GM19240 (cell line): Measurements from ENCODE around the gene TUBA4A.

Experiments
- DNase-seq: peaks from one replicate; pipeline ENCODE4 v3.0.0; 2011; ENCODE audit warnings: low spot score; ENCODE audit not compliant: insufficient read length

The TUBA4A gene

DNA sequence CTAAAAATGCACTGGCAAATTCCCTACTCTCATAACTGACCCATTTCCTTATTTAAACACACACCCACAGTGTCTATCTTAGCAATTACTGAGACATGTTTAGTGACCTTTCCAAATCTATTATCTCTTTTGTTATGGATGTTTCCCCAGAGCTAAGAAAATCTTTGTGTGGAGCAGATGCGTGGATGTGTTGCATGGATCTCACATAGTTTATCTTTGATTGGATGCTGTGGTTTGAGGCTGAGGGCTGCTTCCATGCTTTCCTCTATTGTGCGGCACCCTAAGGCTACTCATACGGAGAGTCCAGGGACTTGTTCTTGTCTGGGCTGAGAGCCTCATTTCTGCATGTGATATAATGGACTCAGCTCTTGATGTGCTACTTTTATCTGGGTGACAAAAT lies 19.4 kb downstream of the TUBA4A start:
- DNase-seq, result no peak

DNA sequence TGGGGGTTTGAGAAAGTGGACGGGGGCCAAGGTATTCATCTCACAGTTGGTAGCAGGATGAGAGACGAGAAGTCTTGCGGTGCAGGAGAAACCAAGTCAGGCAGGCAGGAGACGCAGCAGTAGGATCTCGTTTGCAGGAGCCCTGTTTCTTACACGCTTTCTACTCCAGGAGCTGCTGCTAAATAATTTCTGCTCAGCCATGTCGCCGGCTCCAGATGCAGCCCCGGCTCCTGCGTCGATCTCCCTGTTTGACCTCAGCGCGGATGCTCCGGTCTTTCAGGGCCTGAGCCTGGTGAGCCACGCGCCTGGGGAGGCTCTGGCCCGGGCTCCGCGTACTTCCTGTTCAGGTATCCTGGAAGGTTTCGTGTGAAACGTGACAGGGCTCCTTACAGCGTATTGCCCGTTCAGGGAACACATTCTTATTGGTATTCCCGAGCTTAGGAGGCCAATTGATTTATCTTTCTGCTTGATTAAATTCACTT lies 23.6 kb downstream of the TUBA4A start:
- DNase-seq, result peak; percentile 55

DNA sequence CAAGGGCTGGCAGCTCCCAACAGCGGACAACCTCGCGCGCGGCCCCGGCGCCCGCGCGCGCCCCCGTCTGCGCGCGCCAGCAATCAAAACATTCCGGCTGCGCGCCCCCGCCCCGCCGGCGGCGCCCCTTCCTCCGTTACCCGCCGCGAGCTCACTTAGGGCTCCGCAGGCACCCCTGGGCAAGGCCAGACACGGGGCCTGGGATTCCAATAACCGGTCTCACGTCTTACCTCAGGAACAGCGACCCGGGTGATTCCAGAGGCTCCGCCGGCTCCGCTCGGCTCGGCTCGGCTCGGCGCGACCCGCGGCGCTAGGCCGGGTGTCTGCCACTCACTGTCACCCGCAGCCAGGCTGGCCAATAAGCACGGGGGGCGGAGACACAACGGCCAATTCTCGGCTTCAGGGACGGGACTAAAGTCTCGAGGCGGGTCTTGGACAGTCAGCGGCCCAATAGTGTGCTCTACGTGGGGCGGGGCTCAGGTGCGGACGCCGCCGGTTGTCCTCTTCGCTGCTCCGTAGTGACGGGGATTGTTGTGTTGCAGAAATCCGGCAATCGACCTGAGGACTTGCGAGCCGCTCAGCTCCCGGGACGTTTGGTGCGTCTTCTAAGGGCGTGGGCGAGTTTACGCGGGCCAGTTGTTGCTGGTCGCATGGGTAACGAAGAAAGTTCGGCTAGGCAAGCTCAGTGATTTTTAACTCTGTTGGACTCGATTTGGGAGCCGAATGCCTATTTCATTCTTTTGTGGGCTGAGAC lies 24.2 kb downstream of the TUBA4A start, which contains the start of the genes ANKZF1 and ATG9A:
Gene ANKZF1 (plus strand): TSS at position 502 of the 754 bp plus-strand sequence. CDS start 452 bp downstream, outside the sequence.
Gene ATG9A (minus strand): TSS at position 332 of the 754 bp plus-strand sequence. CDS start 1,612 bp downstream, outside the sequence.
- peak; percentile 99 for DNase-seq

DNA sequence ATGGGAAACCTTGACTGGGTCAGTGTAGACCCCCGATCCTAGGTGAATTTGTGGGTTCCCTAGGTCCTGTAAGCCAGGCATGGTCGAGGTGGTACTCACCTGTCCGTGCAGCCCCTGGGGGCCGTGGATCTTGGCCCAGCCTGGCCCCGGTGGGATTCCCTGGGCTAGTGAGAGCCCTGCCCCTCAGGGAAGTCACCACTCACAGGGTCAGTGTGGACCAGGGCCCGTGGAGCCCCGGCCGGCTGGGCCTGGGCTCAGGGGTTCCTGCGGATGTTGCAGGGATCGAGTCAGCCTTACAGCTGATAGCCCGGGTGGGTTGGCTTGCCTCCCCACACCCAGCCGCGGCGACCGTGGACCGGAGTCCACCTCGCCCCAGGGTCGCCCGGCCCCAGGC lies 24.8 kb downstream of the TUBA4A start:
- DNase-seq, result no peak

DNA sequence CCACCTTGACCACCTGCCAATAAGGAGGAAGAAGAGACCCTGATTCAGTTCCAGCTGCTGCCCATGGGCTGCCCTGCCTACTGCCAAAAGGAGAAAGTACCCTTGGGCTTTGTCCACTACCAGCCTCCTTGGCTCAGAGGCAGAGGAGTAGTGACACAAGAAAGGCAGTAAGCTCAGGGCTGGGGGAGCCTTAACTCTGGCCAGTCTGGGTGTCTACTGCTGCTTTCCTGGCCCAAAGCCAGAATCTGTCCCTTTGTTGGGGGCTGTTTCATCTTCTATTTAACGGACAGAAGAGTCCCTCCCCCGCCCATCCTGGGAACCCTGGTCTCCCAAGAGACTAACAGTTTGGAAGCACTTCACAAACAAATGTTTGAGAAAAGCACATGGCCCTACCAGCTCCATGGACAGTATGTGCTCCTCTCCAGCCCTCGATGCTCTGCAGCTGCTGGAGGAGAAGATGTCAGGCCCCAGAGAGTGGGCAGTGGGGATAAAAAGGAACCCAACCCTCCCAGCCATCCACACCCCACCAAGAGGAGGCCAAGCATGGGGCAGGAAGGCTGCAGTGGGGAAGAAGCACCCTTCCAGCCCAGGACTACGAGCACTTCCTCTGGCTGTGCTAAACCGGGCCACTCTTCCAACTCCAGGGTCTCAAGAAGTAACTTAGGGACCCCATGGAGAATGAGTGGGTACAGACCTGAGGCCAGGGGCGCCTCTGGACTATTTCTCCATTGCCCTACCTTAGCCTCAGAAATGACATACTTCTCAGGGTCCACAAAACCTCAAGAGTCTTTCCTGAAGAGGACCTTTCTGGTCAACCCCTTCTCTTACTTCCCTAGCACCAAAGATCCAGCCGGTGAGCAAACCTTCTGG lies 25.4 kb downstream of the TUBA4A start:
- DNase-seq, result no peak

DNA sequence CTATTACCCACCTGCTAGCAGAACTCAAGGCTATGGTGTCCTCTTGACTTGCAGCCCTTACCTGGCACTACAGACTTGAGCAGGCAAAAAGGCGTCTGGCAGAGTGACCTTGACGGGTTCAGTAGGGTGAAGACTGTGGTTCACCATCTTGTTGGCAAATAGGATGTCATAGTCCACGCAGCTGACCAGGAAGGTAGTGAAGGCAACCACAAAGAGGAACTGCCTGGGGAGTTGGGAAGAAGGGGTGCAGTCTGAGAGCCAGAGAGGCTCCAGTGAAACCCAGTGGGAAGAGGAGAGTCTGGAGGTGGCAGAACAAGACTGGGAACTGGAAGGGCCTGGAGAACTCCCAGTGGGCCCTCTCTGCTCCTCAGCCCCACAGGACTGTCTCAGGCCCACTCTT lies 28.4 kb downstream of the TUBA4A start:
- DNase-seq, result no peak

DNA sequence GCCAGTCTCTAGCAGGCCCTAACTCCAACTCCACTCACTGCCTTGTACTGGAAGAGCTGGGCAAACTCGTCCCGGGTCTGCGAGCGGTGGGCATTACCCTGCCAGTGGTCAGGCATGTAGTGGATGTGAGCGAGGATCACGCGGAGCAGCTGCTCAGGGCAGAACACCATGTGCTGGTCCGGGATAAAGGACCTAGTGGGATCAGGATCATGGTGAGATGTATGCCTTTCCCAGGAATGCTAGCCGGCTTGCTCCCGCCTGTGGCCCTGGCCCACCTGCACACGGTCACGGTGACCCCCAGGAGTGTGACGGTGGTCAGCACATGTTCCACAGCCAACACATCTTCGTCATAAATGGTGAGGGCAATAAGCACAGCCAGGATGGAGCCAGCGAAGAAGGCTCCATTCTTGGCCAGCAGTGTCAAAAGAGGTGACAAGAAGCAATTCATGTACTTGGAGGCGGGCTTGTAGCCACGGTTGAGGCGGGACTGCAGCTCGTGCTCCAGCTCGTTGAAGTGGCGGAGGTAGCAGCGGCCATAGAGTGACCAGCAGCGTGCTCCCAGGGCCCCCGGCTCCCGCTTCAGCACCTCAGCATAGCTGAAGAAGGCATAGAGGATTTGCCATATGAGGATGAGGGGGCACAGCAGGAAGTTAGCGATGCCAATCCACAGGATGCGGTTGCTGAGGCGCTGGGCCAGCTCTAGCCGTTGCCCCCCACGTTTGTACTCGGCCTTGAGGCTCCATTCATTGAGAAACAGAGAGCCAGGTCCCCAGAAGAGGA lies 29.7 kb downstream of the TUBA4A start:
- no peak for DNase-seq

DNA sequence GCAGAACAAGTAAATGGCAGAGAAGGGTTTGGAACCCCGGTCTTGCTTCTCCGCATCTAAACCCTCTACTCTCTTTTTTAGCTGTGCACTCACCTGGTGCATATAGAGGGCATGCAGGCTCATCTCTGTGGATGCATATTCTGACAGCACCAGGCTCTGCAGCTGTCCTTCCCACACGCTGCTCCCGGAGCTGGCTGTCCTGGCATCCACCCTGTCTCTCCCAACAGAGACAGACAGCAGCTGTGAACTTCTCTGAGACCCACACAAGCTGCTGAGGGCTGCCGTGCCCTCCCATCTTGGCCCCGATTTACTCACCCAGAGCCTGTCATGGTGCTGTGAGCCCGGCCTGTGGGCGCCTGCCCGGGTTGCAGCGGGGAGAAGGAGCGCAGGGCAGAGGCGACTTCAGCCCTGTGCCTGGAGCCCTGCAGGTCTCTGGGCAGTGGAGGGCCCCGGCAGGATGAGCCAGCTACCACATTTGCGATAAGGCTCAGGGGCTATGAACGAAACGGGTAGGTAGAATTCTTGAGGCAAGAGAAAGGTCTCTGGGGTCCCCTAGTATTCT lies 31.7 kb downstream of the TUBA4A start:
- DNase-seq, result no peak

DNA sequence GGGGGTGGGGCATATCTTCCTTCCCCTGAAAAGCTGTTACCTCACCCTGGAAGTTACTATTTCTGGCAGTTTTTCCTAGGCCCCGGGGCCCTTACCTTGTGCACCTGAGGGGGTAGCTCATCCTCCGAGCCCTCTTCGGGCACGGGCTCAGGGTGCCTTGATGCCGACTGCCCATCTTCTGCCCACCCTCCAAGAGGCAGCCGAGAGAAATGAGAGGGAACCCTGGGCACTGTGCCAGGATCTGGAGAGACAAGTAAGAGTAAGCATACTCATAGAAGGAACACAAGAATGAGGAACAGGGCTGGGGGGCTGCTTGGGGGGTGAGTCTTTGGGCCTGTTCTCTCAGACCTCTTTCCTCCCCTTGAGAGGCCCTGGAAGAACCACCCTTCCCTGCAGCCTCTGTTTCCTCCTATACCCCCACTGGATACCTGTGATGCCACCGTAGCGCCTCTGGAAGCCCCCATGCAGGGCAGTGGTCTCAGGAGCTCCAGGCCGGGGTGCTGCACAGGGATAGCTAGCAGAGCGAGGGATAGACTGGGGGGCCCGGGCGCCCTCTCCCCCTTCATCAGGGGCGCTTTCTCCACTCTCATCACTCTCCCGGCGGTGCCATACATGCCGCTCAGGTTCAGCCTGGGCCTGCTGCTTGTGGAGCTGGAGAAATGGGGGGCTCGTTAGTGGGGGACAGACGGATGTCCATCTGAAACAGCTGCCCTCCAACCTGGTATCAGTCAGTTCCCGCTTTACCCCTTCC lies 32.9 kb downstream of the TUBA4A start:
- DNase-seq, result no peak

DNA sequence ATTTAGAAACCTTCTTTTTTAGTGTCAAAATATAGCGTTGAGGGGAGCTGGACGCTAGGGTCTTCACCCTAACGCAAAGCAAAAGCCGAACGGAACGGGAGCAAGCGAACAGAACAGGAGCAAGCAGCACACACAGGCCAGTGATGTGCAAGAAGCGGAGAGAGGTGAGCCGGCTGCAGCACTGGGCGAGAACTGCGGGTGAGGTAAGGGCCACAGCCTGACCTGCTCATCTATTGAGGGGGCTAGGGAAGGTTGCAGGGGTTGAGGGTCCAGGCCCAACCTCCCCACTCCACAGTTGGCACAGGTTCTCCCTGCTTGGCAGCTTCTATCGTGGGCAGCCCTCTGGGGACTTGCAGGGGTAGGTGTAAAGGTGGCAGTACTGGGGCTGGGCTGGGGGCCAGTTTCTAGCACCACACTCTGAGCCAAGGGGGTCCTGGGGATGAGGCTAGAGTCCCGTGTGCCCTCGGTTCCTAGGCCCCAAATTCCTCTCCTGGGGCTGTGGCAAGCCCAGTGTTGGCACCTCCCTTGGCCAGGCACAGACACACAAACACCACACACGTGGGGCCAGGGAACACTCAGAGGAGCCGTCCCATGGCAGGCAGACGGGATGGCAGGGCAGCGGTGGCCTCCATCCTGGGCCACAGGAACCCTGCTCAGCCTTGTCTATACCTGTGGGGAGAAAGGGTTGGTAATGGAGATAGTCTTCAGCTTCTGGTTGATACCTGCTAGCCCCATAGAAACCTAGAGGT lies 33.8 kb downstream of the TUBA4A start:
- no peak for DNase-seq

DNA sequence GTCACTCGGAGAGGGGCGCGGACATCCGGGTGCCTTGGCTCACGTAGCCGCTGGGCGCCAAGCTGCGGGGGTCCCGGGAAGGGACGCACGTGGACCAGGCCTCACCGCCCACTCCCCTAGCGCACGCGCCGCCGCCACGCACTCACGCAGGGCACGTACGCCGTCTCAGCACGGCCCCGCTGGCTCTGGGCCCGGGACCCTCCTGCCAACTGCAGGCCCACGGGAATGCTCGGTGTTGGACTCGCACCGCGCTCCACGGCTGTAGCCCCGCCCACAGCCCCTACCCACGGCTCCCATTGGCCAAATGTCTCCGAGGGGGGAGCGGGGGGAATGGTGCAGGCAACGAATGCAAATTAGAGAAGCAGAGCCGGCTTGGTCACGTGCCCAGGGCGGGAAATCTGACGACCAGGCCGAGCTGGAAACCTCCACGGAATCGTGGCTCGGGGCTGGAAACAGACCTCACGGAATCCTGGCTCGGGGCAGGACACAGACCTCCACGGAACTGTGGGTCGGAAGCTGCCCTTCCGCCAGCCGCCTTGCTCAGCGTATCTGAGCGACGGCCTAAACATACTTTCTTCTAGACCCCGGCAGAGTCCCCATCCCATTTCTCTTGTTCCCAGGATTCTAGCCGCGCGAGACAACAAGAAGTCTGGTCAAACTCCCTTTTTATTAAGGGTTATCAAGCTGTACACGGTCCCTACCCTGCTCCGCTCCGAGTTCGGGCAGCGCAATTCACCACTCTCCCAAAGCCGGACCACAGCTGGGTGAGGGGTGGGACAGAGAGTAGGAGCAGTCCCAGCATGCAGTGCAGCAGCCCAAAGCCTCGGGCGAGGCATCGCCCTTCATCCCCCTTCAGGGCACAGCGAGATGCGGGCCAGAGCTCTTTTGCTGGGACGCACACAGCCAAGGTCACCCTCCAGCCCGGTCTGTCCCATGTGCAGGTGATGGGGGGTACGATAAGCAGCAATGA lies 34.7 kb downstream of the TUBA4A start, which contains the start of gene ABCB6:
Gene ABCB6 (minus strand): TSS at position 227 of the 970 bp plus-strand sequence. CDS start 285 bp downstream, outside the sequence.
- DNase-seq, result peak; percentile 95

DNA sequence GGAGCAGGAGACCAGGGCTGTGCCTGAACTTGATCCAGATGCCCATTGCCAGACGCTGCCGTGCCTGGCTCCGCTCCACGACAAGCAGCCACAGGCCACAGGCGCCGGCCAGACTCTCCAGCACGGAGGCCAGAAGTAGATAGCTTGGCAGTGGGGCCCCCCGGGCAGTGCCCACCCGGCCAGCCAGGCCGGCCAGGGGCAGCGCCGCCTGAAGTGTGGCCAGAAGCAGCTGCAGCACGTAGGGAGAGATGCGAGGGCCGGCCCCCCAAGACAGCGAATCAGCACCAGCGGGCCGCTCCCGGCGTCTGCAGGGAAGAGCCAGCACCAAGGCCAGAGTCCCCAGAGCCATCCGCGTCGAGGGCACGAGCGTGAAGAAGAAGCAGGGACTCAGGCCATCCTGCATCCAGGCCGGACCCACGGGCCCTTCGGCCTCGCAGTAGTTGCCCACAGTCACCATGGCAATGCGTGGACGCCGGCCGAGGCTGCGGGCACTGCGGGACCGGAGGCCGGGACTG lies 35.4 kb downstream of the TUBA4A start:
- no peak for DNase-seq

DNA sequence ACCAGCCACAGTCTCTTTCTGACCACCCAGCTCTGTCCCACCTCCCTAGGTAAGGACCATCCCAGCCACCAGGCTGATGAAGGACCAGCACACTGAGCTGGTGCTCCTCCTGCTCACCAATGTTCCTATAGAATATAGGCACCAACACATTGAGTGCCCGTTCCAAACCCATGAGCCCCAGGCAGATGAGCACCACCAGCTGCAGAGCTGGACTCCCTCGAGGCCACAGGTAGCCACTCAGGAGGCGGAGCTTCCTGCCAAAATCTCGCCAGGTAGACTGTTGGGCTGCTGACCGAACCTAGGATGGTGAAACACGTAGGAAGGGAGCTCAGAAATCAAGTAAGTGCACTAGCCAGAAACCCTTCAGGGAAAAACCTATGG lies 37.2 kb downstream of the TUBA4A start:
- DNase-seq, result no peak

DNA sequence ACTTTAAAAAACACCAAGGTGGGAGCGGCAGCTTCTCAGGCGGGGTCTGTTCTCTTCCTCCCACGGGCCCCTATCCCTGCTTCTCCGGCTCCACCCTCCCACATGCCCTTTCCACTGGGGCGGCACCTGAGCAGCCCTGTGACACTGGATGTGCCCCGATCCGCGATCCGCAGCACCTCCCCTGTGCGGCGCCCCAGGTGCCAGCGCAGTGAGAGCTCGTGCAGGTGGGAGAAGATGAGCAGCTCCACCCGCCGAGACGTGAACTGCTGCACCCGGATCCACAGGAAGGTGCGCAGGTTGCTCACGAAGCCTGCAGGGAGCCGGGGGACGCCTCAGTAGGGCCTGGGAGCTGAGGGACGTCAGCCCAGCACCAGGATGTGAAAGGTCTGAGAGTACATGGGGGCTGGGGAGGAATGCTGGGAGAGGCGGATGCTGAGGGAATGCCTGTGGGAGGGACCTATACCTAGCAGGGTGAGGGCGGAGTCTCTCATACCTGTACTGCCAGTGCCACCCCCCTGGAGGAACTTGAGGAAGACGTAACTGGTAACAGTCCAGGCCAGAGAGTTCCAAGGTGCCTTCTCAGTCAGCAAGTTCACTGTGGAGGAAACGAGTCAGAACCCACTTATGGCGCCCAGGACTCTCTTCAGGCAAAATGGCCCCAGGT lies 37.7 kb downstream of the TUBA4A start:
- DNase-seq, result no peak

DNA sequence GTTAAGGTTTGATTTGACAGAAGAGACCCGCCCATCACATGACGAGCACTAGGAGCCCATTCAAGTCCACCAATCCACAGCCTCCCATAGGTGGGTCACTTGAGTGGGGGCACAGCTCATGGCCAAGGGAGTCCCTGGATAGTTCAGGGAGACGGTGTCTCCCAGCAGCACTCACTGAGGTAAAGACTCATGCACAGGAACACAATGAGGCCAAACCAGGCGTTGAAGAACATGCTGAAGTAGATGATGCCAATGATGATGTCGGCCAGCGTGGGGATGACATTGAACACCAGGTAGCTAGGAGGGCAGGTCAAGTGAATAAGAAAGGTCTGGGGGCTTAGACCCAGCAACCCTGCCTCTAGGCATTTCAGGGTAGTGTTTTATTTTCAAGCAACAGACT lies 38.9 kb downstream of the TUBA4A start:
- DNase-seq, result no peak

DNA sequence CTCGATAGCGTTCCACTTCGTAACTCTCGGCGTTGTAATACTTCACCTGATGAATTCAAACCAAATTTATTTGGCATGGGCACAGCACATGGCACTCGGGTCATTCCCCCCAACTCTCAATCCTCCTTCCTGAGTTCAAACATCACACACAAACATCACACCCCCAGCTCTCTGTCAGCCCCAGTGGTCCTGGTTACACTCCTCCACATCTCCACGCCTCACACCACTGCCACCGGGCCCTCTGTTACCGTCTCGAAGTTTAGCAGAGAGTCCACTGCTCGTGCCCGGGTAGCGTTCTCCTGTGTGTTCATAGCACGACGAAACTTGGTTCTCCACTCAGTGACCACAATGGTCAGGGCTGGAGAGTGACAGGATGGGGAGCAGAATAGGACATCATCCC lies 39.6 kb downstream of the TUBA4A start:
- DNase-seq, result no peak

DNA sequence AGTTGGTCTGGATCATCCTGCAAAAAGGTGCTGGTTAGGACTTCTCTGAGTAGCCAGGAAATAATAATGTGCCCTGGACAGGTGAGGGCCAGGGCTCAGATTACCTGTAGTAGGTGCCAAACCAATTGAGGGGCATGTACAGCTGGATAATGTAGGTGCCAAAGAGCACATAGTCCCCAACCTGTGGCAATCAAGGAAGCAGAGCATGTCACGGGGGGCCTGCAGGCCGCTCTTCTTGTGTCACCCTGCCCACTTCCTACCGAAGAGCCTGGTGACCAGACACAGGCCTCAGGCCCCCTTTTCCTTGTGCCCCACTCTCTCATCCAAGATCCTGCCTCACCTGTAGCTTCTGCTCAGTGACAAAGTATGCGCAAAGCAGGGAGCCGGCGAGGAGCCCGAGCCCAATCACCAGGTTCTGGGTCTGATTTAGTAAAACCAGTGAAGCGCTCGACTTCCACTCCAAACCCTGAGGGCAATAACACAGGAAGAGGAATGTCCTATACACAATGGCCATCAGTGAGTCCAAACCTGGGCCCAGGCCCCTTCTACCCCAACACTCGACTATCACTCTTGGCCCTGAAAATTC lies 40.1 kb downstream of the TUBA4A start:
- DNase-seq, result no peak
